Endothelial cell of umbilical vein (primary cell): ENCODE data around the gene PCDHA7. TPM values are rescaled to one million over a fixed set of nuclear protein-coding genes. Genes with fewer than 3 reads are reported as not detected.

Experiments
- BruUV-seq: library from RNA; stranded (reverse); fragments of 400-500 nt; replicated peaks from 2 replicates; lab custom pipeline; 2021; lab: Mats Ljungman, UMichigan
- CTCF ChIA-PET: fragments of 300-600, 350-600 bp; sonication (Branson Sonifier 250); formaldehyde crosslinking; loops from one replicate; lab custom pipeline; 2021; ENCODE audit warnings: antibody characterized with exemption, inconsistent platforms; lab: Charles Lee
- POLR2A ChIA-PET: fragments of 300-600, 350-600 bp; sonication (Branson Sonifier 250); formaldehyde crosslinking; loops from one replicate; lab custom pipeline; 2021; ENCODE audit warnings: antibody characterized with exemption, inconsistent platforms; lab: Charles Lee
- DNase-seq: peaks from one replicate; pipeline ENCODE4 v3.0.0-alpha.2; 2011; ENCODE audit warnings: low read depth, low spot score
- FAIRE-seq: peaks from 2 replicates; lab custom pipeline; 2011; peaks lifted over from hg19 to GRCh38; lab: Jason Lieb, UNC
- H2AFZ ChIP-seq: 2 replicates; pipeline ENCODE4 v1.6.0; 2012; ENCODE audit warnings: low read depth, low read length, control low read depth, inconsistent platforms
- H3K27ac ChIP-seq: 2 replicates; pipeline ENCODE4 v1.5.1; 2011; ENCODE audit warnings: low read depth, mild to moderate bottlenecking, control low read depth, low read length, moderate library complexity; ENCODE audit not compliant: insufficient read depth
- H3K27me3 ChIP-seq, 2 experiments: 2 replicates each; pipeline versions ENCODE4 v1.6.0 to v1.6.1; 2011; ENCODE audit warnings: low read length in 2 of 2, mixed read lengths in 1 of 2; ENCODE audit not compliant: control insufficient read depth in 2 of 2, insufficient read depth in 2 of 2
- H3K36me3 ChIP-seq, 2 experiments: 2 replicates in 1 of 2; 3 replicates in 1 of 2; pipeline ENCODE4 v1.5.1; 2011; ENCODE audit warnings: low read length in 2 of 2, mild to moderate bottlenecking in 1 of 2, moderate library complexity in 1 of 2; ENCODE audit not compliant: control insufficient read depth in 2 of 2, insufficient read depth in 2 of 2; ENCODE audit errors: extremely low read depth in 1 of 2
- H3K4me1 ChIP-seq: 3 replicates; pipeline ENCODE4 v1.5.1; 2011; ENCODE audit warnings: mild to moderate bottlenecking, low read length; ENCODE audit not compliant: control insufficient read depth, insufficient read depth; ENCODE audit errors: extremely low read depth
- H3K4me2 ChIP-seq: 2 replicates; pipeline ENCODE4 v1.6.1; 2011; ENCODE audit warnings: low read length, control low read depth, mixed read lengths; ENCODE audit not compliant: insufficient read depth
- H3K4me3 ChIP-seq, 3 experiments: fragments of 200-600 bp in 1 of 3; sonication (generic), shearing (Covaris generic) in 1 of 3; replicated peaks in 1 of 3; 2 replicates each; pipeline ENCODE4 v1.5.1; 2011 to 2016; ENCODE audit warnings: control low read depth in 3 of 3, low read length in 3 of 3, mild to moderate bottlenecking in 2 of 3, inconsistent platforms in 1 of 3, low read depth in 1 of 3, moderate library complexity in 1 of 3; ENCODE audit not compliant: insufficient read depth in 1 of 3
- H3K79me2 ChIP-seq: 2 replicates; pipeline ENCODE4 v1.6.0; 2012; ENCODE audit warnings: low read length, inconsistent platforms; ENCODE audit not compliant: control insufficient read depth, insufficient read depth
- H3K9ac ChIP-seq: replicated peaks from 2 replicates; pipeline ENCODE3; 2011; ENCODE audit warnings: low read length, control low read depth; ENCODE audit not compliant: insufficient read depth; ENCODE audit errors: extremely low read depth
- H3K9me1 ChIP-seq: replicated peaks from 3 replicates; pipeline ENCODE4 v1.6.0; 2011; ENCODE audit warnings: mild to moderate bottlenecking, low read length; ENCODE audit not compliant: control insufficient read depth, insufficient read depth; ENCODE audit errors: extremely low read depth
- H3K9me3 ChIP-seq: replicated peaks from 2 replicates; pipeline ENCODE4 v1.5.1; 2012; ENCODE audit warnings: low read length, inconsistent platforms; ENCODE audit not compliant: control insufficient read depth, insufficient read depth
- H4K20me1 ChIP-seq: replicated peaks from 2 replicates; pipeline ENCODE3; 2011; ENCODE audit warnings: mild to moderate bottlenecking, low read length; ENCODE audit not compliant: control insufficient read depth, insufficient read depth; ENCODE audit errors: extremely low read depth
- EZH2 ChIP-seq: IDR thresholded peaks from 2 replicates; pipeline ENCODE4 v1.6.1; 2012; ENCODE audit warnings: borderline replicate concordance, low read depth, mild to moderate bottlenecking, moderate library complexity, low read length, inconsistent platforms; ENCODE audit not compliant: severe bottlenecking
- FOS ChIP-seq: IDR thresholded peaks from 2 replicates; pipeline ENCODE4 v1.6.1; 2011; ENCODE audit warnings: mild to moderate bottlenecking, low read length, moderate library complexity, borderline replicate concordance; ENCODE audit not compliant: insufficient read depth
- GATA2 ChIP-seq: IDR thresholded peaks from 2 replicates; pipeline ENCODE4 v1.7.0; 2011; ENCODE audit warnings: low read depth, mild to moderate bottlenecking, moderate library complexity, mixed read lengths, low read length; ENCODE audit not compliant: insufficient read length, insufficient read depth
- JUN ChIP-seq: IDR thresholded peaks from 2 replicates; pipeline ENCODE4 v1.6.1; 2011; ENCODE audit warnings: borderline replicate concordance, low read depth; ENCODE audit not compliant: insufficient read length, insufficient read depth
- MYC ChIP-seq: IDR thresholded peaks from one replicate; pipeline ENCODE4 v1.6.1; 2011; ENCODE audit warnings: mild to moderate bottlenecking, low read depth, low read length
- POLR2A ChIP-seq: IDR thresholded peaks from 2 replicates; pipeline ENCODE4 v1.6.1; 2012; ENCODE audit warnings: low read depth, mild to moderate bottlenecking, control low read depth, low read length
- POLR2AphosphoS5 ChIP-seq: IDR thresholded peaks from 2 replicates; pipeline ENCODE4 v1.6.1; 2012; ENCODE audit warnings: low read depth, mild to moderate bottlenecking, control low read depth, low read length, moderate library complexity; ENCODE audit not compliant: insufficient read depth
- dilution Hi-C: fragments of 300-500 bp; cut with MboI; formaldehyde crosslinking; loops from one replicate; pipeline ENCODE4 v1.15.0; 2019; ENCODE audit warnings: low sequenced_read_pairs; ENCODE audit not compliant: extremely low pct_ligation_motif_present
- intact Hi-C: fragments of 100-400 bp; cut with micrococcal nuclease; formaldehyde crosslinking; loops from one replicate; pipeline ENCODE4 v1.10.0; 2022
- polyA plus RNA-seq, 4 experiments: library from polyadenylated mRNA; depleted of rRNA in 3 of 4; stranded (reverse) in 3 of 4; unstranded in 1 of 4; fragments of >200 nt; gene quantifications; 2 replicates each; pipeline versions ENCODE4 v1.2.1 to v1.2.3, GENCODE V29; 2011 to 2012; ENCODE audit warnings: missing spikeins in 1 of 4
- total RNA-seq: library from RNA; stranded (reverse); gene quantifications from 2 replicates; pipeline ENCODE4 v1.2.3, GENCODE V29; 2021
- TF ChIP-seq, protein P1 (sequence below): IDR thresholded peaks from 2 replicates; pipeline ENCODE4 v1.6.1; 2011; ENCODE audit not compliant: insufficient read depth, insufficient read length
- TF ChIP-seq, protein P2 (sequence below), 2 donors: IDR thresholded peaks; 1 replicate in 1 of 2; 2 replicates in 1 of 2; pipeline ENCODE4 v1.5.1; 2011; ENCODE audit warnings: low read length in 2 of 2, mild to moderate bottlenecking in 2 of 2, moderate library complexity in 2 of 2, control low read depth in 1 of 2, inconsistent platforms in 1 of 2, low read depth in 1 of 2; ENCODE audit not compliant: insufficient read depth in 1 of 2; ENCODE audit errors: extremely low read depth in 1 of 2

Gene PCDHA7
- total and polyA plus RNA-seq, 2 donors (not counting 3 experiments of a cell fraction or from before 2014, with no cell fraction given), result 0.07 TPM; not detected in 1

- dilution Hi-C loops, result no loop called here
- CTCF ChIA-PET, result no interaction called here
Observed at GRCh38 chr5:140808889-140809291, 25.2 kb upstream of the PCDHA7 start.

More at GRCh38 chr5:140808889-140809291, 25.2 kb upstream of the PCDHA7 start:
- Histone ChIP-seq H3K36me3 (no peaks in the 10 kb centered on the region), H3K79me2 (no peaks in the 10 kb centered on the region), H3K4me3 (no peak overlapping the region), H3K4me1 (no peaks in the 10 kb centered on the region), H3K9me3 (no peaks in the 10 kb centered on the region), H3K4me2 (no peak overlapping the region), H3K9ac (no peak overlapping the region), H4K20me1 (no peaks in the 10 kb centered on the region), H3K9me1 (no peaks in the 10 kb centered on the region), H2AFZ (no peak overlapping the region), H3K27me3 (no peaks in the 10 kb centered on the region), H3K27ac (no peak overlapping the region)
- TF ChIP-seq, protein P1, sequence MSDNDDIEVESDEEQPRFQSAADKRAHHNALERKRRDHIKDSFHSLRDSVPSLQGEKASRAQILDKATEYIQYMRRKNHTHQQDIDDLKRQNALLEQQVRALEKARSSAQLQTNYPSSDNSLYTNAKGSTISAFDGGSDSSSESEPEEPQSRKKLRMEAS, result no peak
- TF ChIP-seq FOS, result no peak
- TF ChIP-seq, protein P2, sequence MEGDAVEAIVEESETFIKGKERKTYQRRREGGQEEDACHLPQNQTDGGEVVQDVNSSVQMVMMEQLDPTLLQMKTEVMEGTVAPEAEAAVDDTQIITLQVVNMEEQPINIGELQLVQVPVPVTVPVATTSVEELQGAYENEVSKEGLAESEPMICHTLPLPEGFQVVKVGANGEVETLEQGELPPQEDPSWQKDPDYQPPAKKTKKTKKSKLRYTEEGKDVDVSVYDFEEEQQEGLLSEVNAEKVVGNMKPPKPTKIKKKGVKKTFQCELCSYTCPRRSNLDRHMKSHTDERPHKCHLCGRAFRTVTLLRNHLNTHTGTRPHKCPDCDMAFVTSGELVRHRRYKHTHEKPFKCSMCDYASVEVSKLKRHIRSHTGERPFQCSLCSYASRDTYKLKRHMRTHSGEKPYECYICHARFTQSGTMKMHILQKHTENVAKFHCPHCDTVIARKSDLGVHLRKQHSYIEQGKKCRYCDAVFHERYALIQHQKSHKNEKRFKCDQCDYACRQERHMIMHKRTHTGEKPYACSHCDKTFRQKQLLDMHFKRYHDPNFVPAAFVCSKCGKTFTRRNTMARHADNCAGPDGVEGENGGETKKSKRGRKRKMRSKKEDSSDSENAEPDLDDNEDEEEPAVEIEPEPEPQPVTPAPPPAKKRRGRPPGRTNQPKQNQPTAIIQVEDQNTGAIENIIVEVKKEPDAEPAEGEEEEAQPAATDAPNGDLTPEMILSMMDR (IDR thresholded peaks at IDR 0.05; ENCODE audit: extremely low read depth in 1 of 2, insufficient read depth in 1 of 2, low read depth in 1 of 2, low read length in 2 of 2), result no peak
- TF ChIP-seq MYC, result no peak
- no peak for TF ChIP-seq POLR2A
- TF ChIP-seq EZH2, result no peak
- TF ChIP-seq JUN, result no peak
- TF ChIP-seq POLR2AphosphoS5, result no peak
- TF ChIP-seq GATA2, result no peak
- FAIRE-seq, result no peak
- POLR2A ChIA-PET, result no interaction called here
- DNase-seq, result no peak
- BruUV-seq, result no TSS peak
- intact Hi-C loops, result no loop called here
